ENCODE data around the gene FLOT2. TPM values are rescaled to one million over a fixed set of nuclear protein-coding genes. Genes with fewer than 3 reads are reported as not detected.
"Not testable (repeated sequence)": the region's sequence is repeated elsewhere in the genome, so short reads cannot be mapped to it uniquely, and the experiment has no call there.

Gene FLOT2
- total RNA-seq, 8 experiments from 2014 or later: 22.2 to 61.3 (median 39.7) TPM

GRCh38 chr17:28877150-28877711 is 20.3 kb downstream of the FLOT2 start:
- H3K27ac ChIP-seq; in situ Hi-C loops (cut with MboI; ENCODE audit: low pct_unique_long_range_greater_than_20kb in 2 of 9, low sequenced_read_pairs in 9 of 9, unreplicated experiment in 9 of 9): not testable (repeated sequence)

DNA sequence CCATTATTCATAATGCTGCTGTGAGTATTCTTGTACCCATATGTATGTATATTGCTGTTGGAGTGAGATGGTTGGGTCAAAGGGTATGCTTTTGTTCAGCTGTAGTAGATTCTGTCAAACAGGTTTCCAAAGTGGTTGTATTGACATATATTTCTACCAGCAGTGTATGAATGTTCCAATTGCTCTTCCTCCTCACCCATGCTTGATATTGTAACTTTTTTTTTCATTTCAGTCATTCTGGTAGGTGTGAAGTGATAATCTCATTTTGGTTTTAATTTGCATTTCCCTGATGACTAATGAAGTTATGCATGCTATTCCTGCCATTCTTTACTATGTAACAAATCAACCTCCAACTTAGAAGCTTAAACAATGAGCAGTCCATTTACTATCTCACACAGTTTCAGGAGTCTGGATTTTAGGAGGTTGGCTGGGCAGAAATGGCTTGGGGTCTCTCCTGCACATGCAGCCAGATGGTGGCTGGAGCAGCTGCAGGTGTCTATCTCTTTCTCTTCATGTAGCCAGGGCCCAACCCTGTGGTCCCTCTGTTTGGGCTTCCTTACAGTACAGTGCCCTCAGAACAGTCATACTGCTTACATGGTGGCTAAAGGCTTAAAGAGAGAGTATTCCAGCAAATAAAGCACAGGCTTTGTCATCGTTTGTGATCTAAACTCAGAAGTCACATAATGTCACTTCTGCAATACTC is 21.5 kb downstream of the FLOT2 start:
- peak in 3 of 8 experiments; percentile 48 to 62 (median 53) for ATAC-seq (replicated peaks in 6 of 8)
- peaks cover 3 to 6% of the 10 kb centered on the region in 2 donors for H3K4me1 ChIP-seq (replicated peaks in 1 of 2)
- in situ Hi-C loops (cut with MboI; ENCODE audit: low pct_unique_long_range_greater_than_20kb in 2 of 9, low sequenced_read_pairs in 9 of 9, unreplicated experiment in 9 of 9): no loop called here
- WGBS, 10 experiments: 38 to 100% (median 50%) methylated on average over 1 of the region's 1 CpG; no CpG with 5 or more reads in 3 of the 10 experiments
- H3K27ac ChIP-seq: no peak overlapping the region
- H3K4me3 ChIP-seq: no peak overlapping the region

More at GRCh38 chr17:28877150-28877711, 20.3 kb downstream of the FLOT2 start:
- not testable (repeated sequence) for ATAC-seq (replicated peaks in 6 of 8); H3K4me1 ChIP-seq (replicated peaks in 1 of 2); H3K4me3 ChIP-seq
- 90 to 100% (median 100%) methylated on average over 1 to 5 of the region's 6 CpGs; no CpG with 5 or more reads in 2 of the 10 experiments for WGBS, 10 experiments

GRCh38 chr17:28874750-28875149 is 22.8 kb downstream of the FLOT2 start:
- in situ Hi-C loops (cut with MboI; ENCODE audit: low pct_unique_long_range_greater_than_20kb in 2 of 9, low sequenced_read_pairs in 9 of 9, unreplicated experiment in 9 of 9): loop anchor here in 1 of 9 experiments (25.0 kb wide), 1 partner anchor 112 kb away; no protein-coding TSS in a partner anchor

GRCh38 chr17:28873839-28874238 is 23.7 kb downstream of the FLOT2 start:
- Histone ChIP-seq H3K4me3 (no peak overlapping the region), H3K27ac (no peak overlapping the region), H3K4me1 (replicated peaks in 1 of 2) (peaks cover 3 to 6% of the 10 kb centered on the region in 2 donors)
- in situ Hi-C loops (cut with MboI; ENCODE audit: low pct_unique_long_range_greater_than_20kb in 2 of 9, low sequenced_read_pairs in 9 of 9, unreplicated experiment in 9 of 9): loop anchor here in 1 of 9 experiments (25.0 kb wide), 1 partner anchor 112 kb away; no protein-coding TSS in a partner anchor
- ATAC-seq (replicated peaks in 6 of 8): no peak
- 69 to 93% (median 90%) methylated on average over 3 to 7 of the region's 7 CpGs for WGBS, 10 experiments

More at GRCh38 chr17:28874750-28875149, 22.8 kb downstream of the FLOT2 start:
- Histone ChIP-seq H3K4me3 (no peak overlapping the region), H3K27ac (no peak overlapping the region), H3K4me1 (replicated peaks in 1 of 2) (peaks cover 3 to 6% of the 10 kb centered on the region in 2 donors)
- 14 to 100% (median 62%) methylated on average over 1 to 3 of the region's 3 CpGs; no CpG with 5 or more reads in 2 of the 10 experiments for WGBS, 10 experiments
- ATAC-seq (replicated peaks in 6 of 8): peak in 6 of 8 experiments; percentile 42 to 76 (median 64)

GRCh38 chr17:28871056-28871579 is 26.4 kb downstream of the FLOT2 start:
- Histone ChIP-seq H3K27ac (no peak overlapping the region), H3K4me3 (no peak overlapping the region), H3K4me1 (replicated peaks in 1 of 2) (peaks cover 3 to 6% of the 10 kb centered on the region in 2 donors)
- WGBS, 10 experiments: 80 to 100% (median 92%) methylated on average over 1 to 5 of the region's 6 CpGs; no CpG with 5 or more reads in 5 of the 10 experiments
- ATAC-seq (replicated peaks in 6 of 8): no peak
- in situ Hi-C loops (cut with MboI; ENCODE audit: low pct_unique_long_range_greater_than_20kb in 2 of 9, low sequenced_read_pairs in 9 of 9, unreplicated experiment in 9 of 9): loop anchor here in 1 of 9 experiments (25.0 kb wide), 1 partner anchor 109 kb away; no protein-coding TSS in a partner anchor

DNA sequence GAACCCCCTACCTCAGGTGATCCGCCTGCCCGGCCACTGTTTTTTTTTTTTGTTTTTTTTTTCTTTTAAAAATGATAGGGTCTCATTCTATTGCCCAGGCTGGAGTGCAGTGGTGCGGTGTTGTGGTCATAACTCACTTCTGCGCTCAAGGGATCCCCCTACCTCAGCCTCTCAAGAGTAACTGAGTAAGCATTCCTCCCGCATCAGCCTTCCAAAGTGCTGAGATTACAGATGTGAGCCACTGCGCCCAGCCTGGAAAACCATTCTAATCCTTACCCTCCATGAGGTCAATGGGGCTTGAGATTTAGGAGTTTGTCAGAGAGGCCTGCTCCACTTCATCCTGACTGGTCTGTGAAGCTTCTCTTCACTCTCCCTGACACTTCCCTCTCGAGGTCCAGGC is 30.3 kb downstream of the FLOT2 start:
- H3K27ac ChIP-seq: no peak overlapping the region
- H3K4me1 ChIP-seq (replicated peaks in 1 of 2): no peaks in the 10 kb centered on the region
- 67 to 100% (median 91%) methylated on average over 1 to 7 of the region's 7 CpGs; no CpG with 5 or more reads in 1 of the 10 experiments for WGBS, 10 experiments
- H3K4me3 ChIP-seq: no peak overlapping the region
- ATAC-seq (replicated peaks in 6 of 8): no peak
- in situ Hi-C loops (cut with MboI; ENCODE audit: low pct_unique_long_range_greater_than_20kb in 2 of 9, low sequenced_read_pairs in 9 of 9, unreplicated experiment in 9 of 9): loop anchor here in 1 of 9 experiments (25.0 kb wide), 1 partner anchor 105 kb away; no protein-coding TSS in a partner anchor

- peak in 5 of 8 experiments; percentile 24 to 89 (median 63) for ATAC-seq (replicated peaks in 6 of 8)
- H3K4me1 ChIP-seq (replicated peaks in 1 of 2): no peaks in the 10 kb centered on the region
- WGBS, 10 experiments: 0 to 98% (median 67%) methylated on average over 1 to 11 of the region's 13 CpGs; no CpG with 5 or more reads in 1 of the 10 experiments
- no peak overlapping the region for H3K4me3 ChIP-seq
- no peak overlapping the region for H3K27ac ChIP-seq
- in situ Hi-C loops (cut with MboI; ENCODE audit: low pct_unique_long_range_greater_than_20kb in 2 of 9, low sequenced_read_pairs in 9 of 9, unreplicated experiment in 9 of 9): loop anchor here in 1 of 9 experiments (25.0 kb wide), 1 partner anchor 104 kb away; no protein-coding TSS in a partner anchor
Observed at GRCh38 chr17:28865946-28866752, 31.4 kb downstream of the FLOT2 start.

- H3K27ac ChIP-seq: peak overlapping the region in 1 of 2 donors; percentile 25
- no peak overlapping the region for H3K4me3 ChIP-seq
- peak in 3 of 8 experiments; percentile 41 to 67 (median 63) for ATAC-seq (replicated peaks in 6 of 8)
- H3K4me1 ChIP-seq (replicated peaks in 1 of 2): no peaks in the 10 kb centered on the region
- WGBS, 10 experiments: 20 to 100% (median 60%) methylated on average over 1 to 10 of the region's 11 CpGs; no CpG with 5 or more reads in 1 of the 10 experiments
- in situ Hi-C loops (cut with MboI; ENCODE audit: low pct_unique_long_range_greater_than_20kb in 2 of 9, low sequenced_read_pairs in 9 of 9, unreplicated experiment in 9 of 9): loop anchor here in 1 of 9 experiments (25.0 kb wide), 1 partner anchor 103 kb away; no protein-coding TSS in a partner anchor
Observed at GRCh38 chr17:28864991-28865849, 32.3 kb downstream of the FLOT2 start.

DNA sequence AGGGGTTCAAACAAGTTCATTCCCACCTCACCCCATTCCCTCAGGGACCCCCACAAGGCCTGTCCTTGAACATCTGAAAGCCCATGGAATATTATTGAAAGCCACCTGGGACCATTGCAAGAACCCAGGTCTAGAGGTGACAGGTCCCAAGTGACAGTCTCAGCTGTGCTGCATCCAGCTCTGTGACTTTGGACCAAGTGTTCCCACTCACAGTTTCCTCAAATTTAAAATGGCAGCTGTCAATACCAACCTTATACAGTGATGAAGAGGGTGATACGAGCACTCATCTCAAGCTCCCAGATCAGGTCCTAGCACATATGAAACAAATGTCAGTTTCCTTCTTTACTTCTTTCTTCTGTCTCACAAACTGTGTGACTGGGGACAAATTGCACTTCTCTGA is 33.6 kb downstream of the FLOT2 start:
- WGBS, 10 experiments: 80 to 100% (median 100%) methylated on average over 1 of the region's 1 CpG; no CpG with 5 or more reads in 5 of the 10 experiments
- in situ Hi-C loops (cut with MboI; ENCODE audit: low pct_unique_long_range_greater_than_20kb in 2 of 9, low sequenced_read_pairs in 9 of 9, unreplicated experiment in 9 of 9): loop anchor here in 1 of 9 experiments (25.0 kb wide), 1 partner anchor 102 kb away; no protein-coding TSS in a partner anchor
- no peak for ATAC-seq (replicated peaks in 6 of 8)
- H3K4me1 ChIP-seq (replicated peaks in 1 of 2): no peaks in the 10 kb centered on the region
- no peak overlapping the region for H3K4me3 ChIP-seq
- no peak overlapping the region for H3K27ac ChIP-seq

GRCh38 chr17:28862561-28862960 is 35.0 kb downstream of the FLOT2 start:
- Histone ChIP-seq H3K27ac (no peak overlapping the region), H3K4me3 (no peak overlapping the region), H3K4me1 (replicated peaks in 1 of 2) (no peaks in the 10 kb centered on the region)
- in situ Hi-C loops (cut with MboI; ENCODE audit: low pct_unique_long_range_greater_than_20kb in 2 of 9, low sequenced_read_pairs in 9 of 9, unreplicated experiment in 9 of 9): loop anchor here in 1 of 9 experiments (25.0 kb wide), 1 partner anchor 100 kb away; no protein-coding TSS in a partner anchor
- ATAC-seq (replicated peaks in 6 of 8): no peak
- 84 to 100% (median 87%) methylated on average over 1 to 3 of the region's 3 CpGs; no CpG with 5 or more reads in 4 of the 10 experiments for WGBS, 10 experiments

DNA sequence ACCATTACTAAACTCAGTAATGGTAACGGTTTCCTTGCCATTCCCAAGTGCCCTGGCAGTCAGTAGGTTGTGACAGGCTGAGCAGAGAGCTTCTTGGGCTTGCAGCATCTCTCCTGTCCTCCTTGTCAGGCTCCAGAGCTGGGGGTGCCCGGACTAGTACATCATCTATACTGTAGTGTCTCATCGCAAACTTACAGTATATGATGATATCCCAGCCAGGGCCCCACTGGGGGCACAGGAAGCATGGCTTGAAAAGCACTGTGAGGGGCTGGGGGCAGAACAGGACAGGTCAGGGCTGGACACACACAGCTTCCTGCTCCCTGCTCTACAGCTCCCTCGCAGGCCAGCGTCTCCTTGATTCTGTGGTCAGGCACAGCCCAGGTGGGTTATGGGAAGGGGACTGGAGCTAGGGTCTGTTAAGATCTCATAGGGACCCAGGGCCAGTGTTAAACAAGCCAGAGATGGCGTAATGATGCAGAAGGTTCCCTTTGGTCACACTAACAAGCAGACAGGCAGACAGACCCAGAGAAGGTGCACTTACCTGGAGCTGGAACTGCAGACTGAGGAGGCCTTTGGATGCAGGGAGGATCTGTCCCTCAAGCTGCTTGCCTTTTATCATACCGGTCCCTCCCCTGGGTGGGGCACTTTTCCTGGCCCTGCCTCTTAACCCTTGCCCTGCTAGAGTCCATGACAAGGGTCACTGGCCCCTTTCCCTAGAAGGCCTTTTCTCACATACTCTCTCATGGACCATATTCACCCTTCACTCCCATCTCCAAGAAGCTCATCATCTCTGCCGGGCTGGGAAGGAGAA is 35.9 kb downstream of the FLOT2 start:
- in situ Hi-C loops (cut with MboI; ENCODE audit: low pct_unique_long_range_greater_than_20kb in 2 of 9, low sequenced_read_pairs in 9 of 9, unreplicated experiment in 9 of 9): loop anchor here in 1 of 9 experiments (25.0 kb wide), 1 partner anchor 99 kb away; no protein-coding TSS in a partner anchor
- no peak for ATAC-seq (replicated peaks in 6 of 8)
- no peak overlapping the region for H3K4me3 ChIP-seq
- no peak overlapping the region for H3K27ac ChIP-seq
- no peaks in the 10 kb centered on the region for H3K4me1 ChIP-seq (replicated peaks in 1 of 2)
- WGBS, 10 experiments: 33 to 90% (median 43%) methylated on average over 2 to 5 of the region's 8 CpGs; no CpG with 5 or more reads in 5 of the 10 experiments
